GM21447 (cell line): Measurements from ENCODE around the gene SRSF4.
"Not testable (repeated sequence)": the region's sequence is repeated elsewhere in the genome, so short reads cannot be mapped to it uniquely, and the experiment has no call there.

Source experiments
- ATAC-seq: cut with Tn5 transposase; IDR thresholded peaks from one replicate; pipeline ENCODE4 v1.9.1; 2021; ENCODE audit not compliant: unreplicated experiment

The SRSF4 gene

GRCh38 chr1:29181413-29182225 lies at the start of gene SRSF4:
TSS of gene SRSF4 (minus strand) at chr1:29181900. CDS start at chr1:29181752, 148 bp downstream.
- peak; percentile 73 for ATAC-seq

GRCh38 chr1:29230553-29231378 lies 49.1 kb upstream of the SRSF4 start, which contains the start of gene MECR:
TSS of gene MECR (minus strand) at chr1:29230934. CDS start at chr1:29230906, 28 bp downstream.
- peak; percentile 91 for ATAC-seq

DNA sequence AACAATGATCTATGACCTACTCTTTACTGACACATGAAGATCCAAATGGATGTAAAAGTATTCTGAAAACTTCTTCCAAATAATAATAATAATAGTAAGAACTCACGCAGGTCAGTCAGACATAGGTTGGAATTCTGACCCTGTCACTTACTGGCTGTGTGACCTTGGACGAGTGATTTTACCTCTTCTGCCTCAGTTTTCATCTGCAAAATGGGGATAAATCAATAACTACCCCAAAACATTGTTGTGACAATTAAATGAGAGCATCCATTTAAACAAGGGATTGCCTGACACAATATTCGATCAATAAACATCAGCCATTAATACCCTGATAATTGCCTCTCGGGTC lies 48.5 kb upstream of the SRSF4 start:
- ATAC-seq = no peak

- no peak for ATAC-seq
Observed at GRCh38 chr1:29227511-29227910, 45.8 kb upstream of the SRSF4 start.

DNA sequence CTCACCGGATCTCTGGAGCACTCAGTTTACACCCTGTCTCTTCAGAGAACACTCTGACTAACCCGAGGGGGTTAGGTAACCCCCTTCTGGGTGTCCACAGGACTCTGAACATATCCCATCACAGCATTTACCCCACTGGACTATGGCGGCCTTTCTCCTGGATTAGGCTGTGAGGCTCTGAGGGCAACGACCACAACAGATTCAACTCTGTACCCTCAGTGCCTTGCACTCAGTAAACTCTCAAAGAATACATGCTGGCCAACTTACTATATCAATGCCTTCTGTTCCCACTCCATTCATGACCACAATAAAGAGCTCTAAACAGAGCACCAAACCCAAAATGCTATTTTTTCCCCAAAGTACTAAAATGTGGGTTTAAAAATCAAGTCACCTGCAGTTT lies 43.7 kb upstream of the SRSF4 start:
- no peak for ATAC-seq

DNA sequence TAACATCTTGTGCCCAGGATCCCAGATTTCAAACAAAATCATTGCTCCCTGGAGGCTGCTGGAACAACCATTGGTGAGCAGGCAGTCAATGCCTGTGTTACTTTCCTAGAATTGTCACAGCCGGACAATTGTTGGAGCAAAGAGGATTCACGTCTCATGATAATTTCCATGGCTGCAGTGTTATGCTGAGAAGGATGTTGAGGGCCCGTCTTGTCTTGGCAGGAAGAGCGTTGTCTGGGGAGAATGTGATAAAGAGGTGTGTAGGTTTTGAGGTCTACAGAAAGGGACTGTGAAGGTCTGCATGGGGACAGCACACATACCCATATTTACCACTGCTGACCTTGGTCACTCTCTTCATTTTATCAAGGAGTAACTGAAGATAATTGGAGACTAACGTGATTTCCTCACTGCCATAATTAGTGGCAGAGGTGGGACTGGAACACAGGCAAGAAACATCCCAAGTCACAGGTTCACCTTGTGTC lies 42.7 kb upstream of the SRSF4 start:
- no peak for ATAC-seq

DNA sequence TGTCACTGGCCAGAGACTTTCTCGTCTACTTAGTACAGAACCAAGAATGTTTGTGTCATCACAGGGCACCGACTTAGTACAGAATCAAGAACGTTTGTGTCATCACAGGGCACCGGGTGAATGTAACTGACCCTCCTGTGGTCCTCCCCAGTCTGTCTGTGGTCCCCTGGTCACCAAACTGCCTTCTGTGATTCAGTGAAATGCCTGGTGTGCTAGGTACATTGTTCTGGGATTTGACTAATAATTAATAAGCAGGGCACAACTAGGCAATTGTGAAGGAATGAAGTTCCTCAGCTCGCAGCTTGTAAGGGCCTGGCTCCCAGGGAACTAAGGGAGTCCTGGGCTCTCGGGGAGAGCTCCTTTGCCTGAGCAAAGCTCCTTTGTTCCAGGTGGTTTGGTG lies 41.8 kb upstream of the SRSF4 start:
- no peak for ATAC-seq

DNA sequence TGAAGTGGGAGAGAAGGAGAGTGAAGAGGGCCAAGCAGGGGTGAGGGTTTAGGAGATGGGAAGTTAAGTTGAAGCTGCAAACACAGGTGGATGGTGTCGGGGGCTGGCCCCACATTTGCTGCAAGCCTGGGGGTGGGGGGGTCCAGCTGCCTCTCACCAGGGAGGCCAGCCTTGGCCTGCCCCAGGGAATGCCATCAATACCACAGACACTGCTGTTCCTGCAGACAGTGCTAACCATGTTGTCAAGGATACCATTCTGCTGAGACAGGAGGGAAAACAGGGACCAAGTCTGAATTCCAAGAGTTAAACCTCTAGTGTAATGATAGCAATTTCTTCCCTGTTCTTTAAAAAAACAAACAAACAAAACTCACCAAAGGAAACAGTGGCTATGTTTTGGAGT lies 41.0 kb upstream of the SRSF4 start:
- no peak for ATAC-seq

DNA sequence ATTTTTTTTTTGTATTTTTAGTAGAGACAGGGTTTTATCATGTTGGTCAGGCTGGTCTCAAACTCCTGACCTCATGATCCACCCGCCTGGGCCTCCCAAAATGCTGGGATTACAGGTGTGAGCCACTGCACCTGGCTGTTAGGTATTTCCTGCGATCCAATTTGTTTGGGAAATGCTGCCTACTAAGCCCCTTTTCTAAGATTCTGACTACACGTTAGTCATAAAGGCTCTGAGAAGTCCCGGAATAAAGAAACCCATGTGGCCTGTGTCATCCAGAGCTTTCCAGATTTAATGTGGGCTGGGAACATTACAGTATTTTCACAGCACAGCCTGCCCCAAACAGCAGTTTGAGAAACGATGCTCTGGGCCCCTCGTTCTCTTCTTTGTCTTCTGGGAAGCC lies 40.6 kb upstream of the SRSF4 start:
- not testable (repeated sequence) for ATAC-seq

GRCh38 chr1:29221296-29221695 lies 39.6 kb upstream of the SRSF4 start:
- ATAC-seq = no peak

- no peak for ATAC-seq
Observed at GRCh38 chr1:29218223-29218622, 36.5 kb upstream of the SRSF4 start.

DNA sequence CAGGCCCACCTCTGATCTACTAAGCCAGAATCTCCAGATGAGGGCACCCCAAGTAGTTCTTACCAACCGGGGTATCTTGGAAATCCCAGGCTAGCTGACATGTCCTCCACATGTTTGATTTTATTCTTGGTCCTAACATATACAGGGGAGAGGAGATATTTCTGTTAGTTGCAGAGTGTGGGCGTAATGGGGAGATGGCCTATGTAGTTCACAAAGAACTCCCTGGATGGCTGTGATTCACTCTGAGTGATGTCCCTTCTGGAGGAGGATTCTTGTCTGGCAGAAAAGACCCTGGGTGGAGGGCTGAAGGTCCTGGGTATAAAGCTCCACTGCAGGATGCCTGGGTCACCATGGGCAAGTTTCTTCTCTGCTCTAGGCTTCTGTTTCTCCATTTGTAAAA lies 35.9 kb upstream of the SRSF4 start:
- ATAC-seq = no peak

GRCh38 chr1:29213055-29213454 lies 31.4 kb upstream of the SRSF4 start:
- ATAC-seq = no peak

DNA sequence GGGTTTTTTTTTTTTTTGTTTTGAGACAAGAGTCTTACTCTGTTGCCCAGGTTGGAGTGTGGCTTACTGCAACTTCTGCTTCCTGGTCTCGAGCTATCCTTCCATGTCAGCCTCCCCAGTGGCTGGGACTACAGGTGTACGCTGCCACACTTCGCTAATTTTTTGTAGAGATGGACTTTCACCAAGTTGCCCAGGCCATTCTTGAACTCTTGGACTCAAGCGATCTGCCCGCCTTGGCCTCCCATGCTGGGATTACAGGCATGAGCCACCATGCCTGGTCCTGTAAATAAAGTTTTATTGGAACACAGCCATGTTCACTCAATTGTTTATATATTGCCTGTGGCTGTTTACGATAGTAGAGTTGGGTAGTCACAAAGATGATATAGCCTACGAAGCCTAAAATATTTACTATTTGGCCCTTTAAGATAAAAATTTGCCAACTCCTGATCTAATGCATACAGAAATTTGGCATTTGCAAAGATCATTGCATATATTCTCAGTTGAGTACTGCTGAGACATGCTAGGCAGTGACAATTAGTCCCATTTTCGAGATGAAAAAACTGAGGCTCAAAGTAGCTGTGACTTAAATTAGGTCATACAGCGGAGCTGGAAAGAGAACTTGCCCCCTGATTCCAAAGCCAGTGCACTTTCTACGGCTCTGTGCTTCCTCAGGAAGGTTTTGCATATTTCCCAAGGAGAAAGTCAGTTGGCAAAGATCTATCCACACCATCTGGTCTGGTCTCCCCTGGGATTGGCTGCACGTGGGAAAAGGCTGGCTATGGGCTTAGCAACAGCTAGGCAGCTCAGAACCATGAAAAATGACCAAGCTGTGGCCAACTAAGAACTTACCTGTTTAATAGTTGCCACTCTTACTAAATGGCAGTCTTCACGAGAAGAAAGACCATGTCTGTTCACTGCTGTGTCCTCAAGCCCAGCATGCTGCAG lies 29.7 kb upstream of the SRSF4 start:
- ATAC-seq = no peak

- ATAC-seq = peak; percentile 56
Observed at GRCh38 chr1:29210278-29211085, 28.8 kb upstream of the SRSF4 start.

DNA sequence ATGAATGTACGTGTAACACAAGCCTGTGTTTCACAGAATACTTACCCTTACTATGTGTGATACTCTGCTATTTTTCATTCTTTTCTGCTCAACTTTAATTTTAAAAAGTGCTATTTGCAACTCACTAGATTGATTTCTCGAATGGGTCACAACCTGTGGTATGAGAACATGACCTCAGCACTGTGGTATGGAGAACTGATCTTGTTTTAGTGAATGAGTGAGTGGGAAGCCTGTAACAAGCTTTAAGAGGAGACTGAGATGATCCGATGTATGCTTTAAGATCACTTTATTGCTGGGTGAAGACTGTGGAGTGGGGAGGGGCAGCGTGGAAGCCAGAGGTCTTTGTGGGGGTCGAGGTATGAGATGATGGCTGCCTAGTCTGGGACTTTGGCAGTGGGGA lies 27.5 kb upstream of the SRSF4 start:
- no peak for ATAC-seq

- ATAC-seq = no peak
Observed at GRCh38 chr1:29208442-29208841, 26.7 kb upstream of the SRSF4 start.

DNA sequence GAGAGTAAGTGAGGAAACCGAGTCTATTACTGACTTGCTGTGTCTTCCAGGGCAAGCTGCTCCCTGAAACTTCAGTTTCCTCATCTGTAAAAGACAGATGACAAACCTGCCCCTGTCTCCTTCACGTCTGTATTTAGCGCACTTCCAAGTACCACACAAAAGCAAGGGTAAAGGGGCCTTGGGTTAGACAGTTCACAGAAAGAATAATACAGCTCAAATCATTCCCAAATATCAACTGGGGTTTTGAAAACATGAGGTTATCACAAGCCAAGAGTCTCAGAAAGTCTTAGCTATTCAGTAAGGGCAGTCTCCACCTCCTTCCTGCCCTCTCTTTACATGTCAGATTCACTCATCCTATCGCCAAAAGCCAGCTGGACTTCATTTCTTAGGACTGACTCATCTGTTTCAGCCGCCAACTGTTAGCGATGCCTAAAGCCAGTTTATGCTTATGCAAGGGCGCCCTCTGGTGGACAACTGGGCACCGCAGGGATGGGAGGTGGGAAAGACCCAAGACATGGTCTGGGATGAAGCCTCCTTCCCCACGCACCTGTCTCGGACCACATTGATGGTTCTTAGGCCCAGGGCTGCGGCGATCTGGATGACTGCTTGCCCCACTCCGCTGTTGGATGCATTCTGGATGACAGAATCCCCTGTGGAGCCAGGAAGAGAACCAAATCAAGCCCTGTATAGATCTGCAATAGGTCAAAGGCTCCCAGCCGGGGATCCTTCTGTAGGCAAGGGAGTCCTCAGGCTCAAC lies 21.1 kb upstream of the SRSF4 start:
- ATAC-seq = peak; percentile 77

DNA sequence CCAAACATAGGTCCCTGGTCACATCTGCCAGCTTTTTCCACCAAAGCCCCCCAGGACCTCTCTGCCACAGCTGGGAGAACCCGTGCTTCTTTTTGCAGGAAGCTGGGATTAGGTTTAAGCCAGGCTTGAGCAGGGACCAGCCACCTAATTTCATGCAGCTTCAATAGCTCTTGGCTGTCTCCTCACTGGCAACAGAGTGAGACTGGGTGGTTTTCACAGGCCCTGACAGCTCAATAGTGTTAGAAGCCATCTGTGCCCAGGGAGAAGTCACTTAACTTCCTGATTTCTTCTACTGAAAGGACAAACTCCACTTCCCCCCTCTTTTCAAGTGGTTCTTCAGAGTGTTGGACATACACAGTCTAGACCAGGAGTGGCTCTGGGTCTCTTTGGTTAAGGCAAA lies 20.4 kb upstream of the SRSF4 start:
- no peak for ATAC-seq
